Transverse colon (tissue), 4 donors: ENCODE data around the gene AFP. TPM values are rescaled to one million over a fixed set of nuclear protein-coding genes. Genes with fewer than 3 reads are reported as not detected.

Source experiments
- DNase-seq: peaks from one replicate; pipeline ENCODE4 v3.0.0-alpha.2; 2019
- H3K27ac ChIP-seq, 4 donors: fragments of 200-600 bp; sonication (generic); 2 replicates each; pipeline ENCODE4 v1.5.1; 2016 to 2018; ENCODE audit warnings: inconsistent platforms in 4 of 4
- H3K27me3 ChIP-seq: fragments of 200-600 bp; sonication (generic); 2 replicates; pipeline ENCODE4 v1.5.1; 2017; ENCODE audit warnings: inconsistent platforms
- H3K36me3 ChIP-seq, 4 donors: fragments of 200-600 bp; sonication (generic); 2 replicates each; pipeline ENCODE4 v1.5.1; 2017 to 2019; ENCODE audit warnings: inconsistent platforms in 4 of 4
- H3K4me1 ChIP-seq, 4 donors: fragments of 200-600 bp; sonication (generic); 2 replicates each; pipeline ENCODE4 v1.5.1; 2017 to 2020; ENCODE audit warnings: inconsistent platforms in 4 of 4
- H3K4me3 ChIP-seq, 4 donors: fragments of 200-600 bp; sonication (generic); 1 replicate in 1 of 4; 2 replicates in 3 of 4; pipeline versions ENCODE4 v1.5.1 to v1.6.1; 2017 to 2019; ENCODE audit warnings: inconsistent platforms in 4 of 4
- H3K9me3 ChIP-seq, 2 donors: fragments of 200-600 bp; sonication (generic); 2 replicates each; pipeline ENCODE4 v1.5.1; 2017 to 2019; ENCODE audit warnings: inconsistent platforms in 2 of 2
- EP300 ChIP-seq: sonication (generic); formaldehyde crosslinking; IDR thresholded peaks from one replicate; pipeline ENCODE4 v1.6.1; 2017; ENCODE audit warnings: antibody characterized with exemption, low read depth
- POLR2A ChIP-seq: fragments of 450-650 bp; IDR thresholded peaks from one replicate; pipeline ENCODE4 v1.6.1; 2016; ENCODE audit warnings: antibody characterized with exemption, mild to moderate bottlenecking, moderate library complexity
- POLR2AphosphoS5 ChIP-seq, 3 donors: sonication (generic); formaldehyde crosslinking; IDR thresholded peaks; one replicate each; pipeline ENCODE4 v1.6.1; 2016; ENCODE audit warnings: antibody characterized with exemption in 3 of 3
- WGBS, 2 donors: methylation state at CpG; one replicate each; pipeline ENCODE4 v1.1.5; 2018; ENCODE audit warnings: low coverage in 1 of 2; 5-methylcytosine and 5-hydroxymethylcytosine counted together
- in situ Hi-C, 4 donors: fragments of 200-750 bp; cut with MboI; loops; one replicate each; pipeline versions ENCODE4 v1.15.0 to v1.15.1; 2017; ENCODE audit warnings: low sequenced_read_pairs in 3 of 4, low pct_ligation_motif_present in 1 of 4, low pct_unique_long_range_greater_than_20kb in 1 of 4
- intact Hi-C: fragments of 100-400 bp; cut with DNase I; formaldehyde crosslinking; loops from one replicate; pipeline ENCODE4 v1.15.1; 2023; ENCODE audit warnings: low total_unique reads
- total RNA-seq, 4 donors: library from RNA; depleted of rRNA; stranded (reverse); fragments of >200 nt; gene quantifications; one replicate each; pipeline ENCODE4 v1.1.0, GENCODE V29; 2016
- TF ChIP-seq, protein P1 (sequence below), 5 experiments: fragments of 200-600 bp in 3 of 5; fragments of 450-650 bp in 2 of 5; sonication (generic) in 3 of 5; IDR thresholded peaks; 1 replicate in 2 of 5; 2 replicates in 3 of 5; pipeline ENCODE4 v1.5.1; 2016 to 2017; ENCODE audit warnings: antibody characterized with exemption in 5 of 5, inconsistent platforms in 3 of 5, mild to moderate bottlenecking in 2 of 5, moderate library complexity in 1 of 5

AFP gene
- total RNA-seq, 4 donors from 2014 or later, result not detected

DNA sequence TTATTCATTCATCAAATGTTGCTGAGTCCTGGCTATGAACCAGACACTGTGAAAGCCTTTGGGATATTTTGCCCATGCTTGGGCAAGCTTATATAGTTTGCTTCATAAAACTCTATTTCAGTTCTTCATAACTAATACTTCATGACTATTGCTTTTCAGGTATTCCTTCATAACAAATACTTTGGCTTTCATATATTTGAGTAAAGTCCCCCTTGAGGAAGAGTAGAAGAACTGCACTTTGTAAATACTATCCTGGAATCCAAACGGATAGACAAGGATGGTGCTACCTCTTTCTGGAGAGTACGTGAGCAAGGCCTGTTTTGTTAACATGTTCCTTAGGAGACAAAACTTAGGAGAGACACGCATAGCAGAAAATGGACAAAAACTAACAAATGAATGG, 1.7 kb upstream of the AFP start:
- Histone ChIP-seq H3K27ac (no peak overlapping the region), H3K27me3 (no peaks in the 10 kb centered on the region), H3K36me3 (no peaks in the 10 kb centered on the region), H3K4me1 (peaks cover 0 to 7% (median 0%) of the 10 kb centered on the region in 4 donors), H3K9me3 (no peaks in the 10 kb centered on the region), H3K4me3 (no peak overlapping the region)
- intact Hi-C loops (no loop called here), in situ Hi-C loops (no loop called here)
- 56 to 60% methylated on average over 3 of the region's 3 CpGs for WGBS, 2 donors
- TF ChIP-seq POLR2A (no peak), POLR2AphosphoS5 (IDR thresholded peaks at IDR 0.05) (no peak)
- TF ChIP-seq, protein P1, sequence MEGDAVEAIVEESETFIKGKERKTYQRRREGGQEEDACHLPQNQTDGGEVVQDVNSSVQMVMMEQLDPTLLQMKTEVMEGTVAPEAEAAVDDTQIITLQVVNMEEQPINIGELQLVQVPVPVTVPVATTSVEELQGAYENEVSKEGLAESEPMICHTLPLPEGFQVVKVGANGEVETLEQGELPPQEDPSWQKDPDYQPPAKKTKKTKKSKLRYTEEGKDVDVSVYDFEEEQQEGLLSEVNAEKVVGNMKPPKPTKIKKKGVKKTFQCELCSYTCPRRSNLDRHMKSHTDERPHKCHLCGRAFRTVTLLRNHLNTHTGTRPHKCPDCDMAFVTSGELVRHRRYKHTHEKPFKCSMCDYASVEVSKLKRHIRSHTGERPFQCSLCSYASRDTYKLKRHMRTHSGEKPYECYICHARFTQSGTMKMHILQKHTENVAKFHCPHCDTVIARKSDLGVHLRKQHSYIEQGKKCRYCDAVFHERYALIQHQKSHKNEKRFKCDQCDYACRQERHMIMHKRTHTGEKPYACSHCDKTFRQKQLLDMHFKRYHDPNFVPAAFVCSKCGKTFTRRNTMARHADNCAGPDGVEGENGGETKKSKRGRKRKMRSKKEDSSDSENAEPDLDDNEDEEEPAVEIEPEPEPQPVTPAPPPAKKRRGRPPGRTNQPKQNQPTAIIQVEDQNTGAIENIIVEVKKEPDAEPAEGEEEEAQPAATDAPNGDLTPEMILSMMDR (IDR thresholded peaks at IDR 0.05), result peak in 3 of 5 experiments; percentile 26 to 41 (median 35)
- no peak for DNase-seq

DNA sequence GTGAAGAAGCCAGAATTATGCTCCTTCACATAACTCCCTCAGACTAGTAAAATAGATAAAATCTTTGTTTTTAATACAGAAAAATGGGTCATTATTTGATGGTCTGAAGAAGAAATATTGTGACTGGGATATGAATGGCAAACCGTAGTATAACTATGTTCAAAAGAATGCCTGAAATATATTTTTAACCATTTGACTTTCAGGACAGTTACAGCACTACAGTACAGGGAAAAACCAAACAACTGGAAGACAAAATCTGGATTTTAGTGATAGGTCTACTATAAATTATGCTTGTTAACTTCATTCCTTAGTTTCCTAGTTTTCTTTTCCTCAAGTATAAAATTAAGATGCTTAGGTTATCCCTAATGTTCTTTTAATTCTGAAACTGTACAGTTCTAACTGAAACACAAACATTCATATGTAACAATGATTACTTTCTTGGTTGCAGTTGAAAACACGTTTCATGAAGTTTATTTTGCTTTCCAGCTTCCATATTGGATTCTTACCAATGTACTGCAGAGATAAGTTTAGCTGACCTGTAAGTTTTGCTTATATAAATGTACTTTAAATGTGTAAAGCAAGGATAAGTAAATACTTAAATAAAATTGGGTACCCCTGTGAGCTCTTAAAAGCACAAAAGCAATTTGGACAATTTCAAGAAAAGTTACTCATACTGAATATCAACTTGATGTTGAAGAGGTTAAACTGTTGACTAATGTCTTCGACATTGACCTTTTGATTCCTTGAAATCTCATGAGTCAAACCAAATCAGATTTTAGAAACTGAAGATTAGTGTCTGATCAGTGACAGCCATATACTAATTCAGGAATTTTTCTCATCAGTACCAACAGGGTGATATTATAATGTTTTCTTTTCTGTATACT, 895 bp downstream of the AFP start:
- in situ Hi-C loops (no loop called here), intact Hi-C loops (no loop called here)
- H3K27ac ChIP-seq, result no peak overlapping the region
- TF ChIP-seq POLR2A, result no peak
- TF ChIP-seq, protein P1 (IDR thresholded peaks at IDR 0.05), result no peak
- TF ChIP-seq POLR2AphosphoS5 (IDR thresholded peaks at IDR 0.05), result no peak
- TF ChIP-seq EP300, result no peak
- WGBS, 2 donors, result 67 to 68% methylated on average over 3 of the region's 3 CpGs
- peaks cover 0 to 7% (median 0%) of the 10 kb centered on the region in 4 donors for H3K4me1 ChIP-seq
- H3K4me3 ChIP-seq, result no peak overlapping the region
- no peaks in the 10 kb centered on the region for H3K36me3 ChIP-seq
- no peaks in the 10 kb centered on the region for H3K27me3 ChIP-seq
- DNase-seq, result no peak
- H3K9me3 ChIP-seq, result no peaks in the 10 kb centered on the region

DNA sequence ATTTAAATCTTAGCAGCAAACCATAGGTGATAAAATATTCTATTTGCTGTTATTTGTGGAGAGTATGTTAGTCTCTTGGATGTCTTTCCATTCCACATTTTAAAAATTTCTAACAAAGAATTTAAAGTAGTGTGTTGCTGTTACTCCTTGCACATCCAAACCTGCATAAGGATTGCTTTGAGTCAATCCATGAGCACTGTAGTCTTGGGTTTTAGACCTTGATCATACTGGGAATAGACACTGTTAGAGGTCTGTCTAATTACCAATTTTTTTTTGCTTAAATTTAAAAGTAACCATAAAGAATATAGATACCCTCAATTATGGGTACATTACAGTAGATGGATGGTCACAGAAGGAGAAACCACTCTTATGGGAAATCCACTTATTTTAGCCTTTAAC, 1.5 kb downstream of the AFP start:
- in situ Hi-C loops, result no loop called here
- Histone ChIP-seq H3K27ac (no peak overlapping the region), H3K4me1 (peaks cover 0 to under 1% (median 0%) of the 10 kb centered on the region in 4 donors), H3K27me3 (no peaks in the 10 kb centered on the region), H3K9me3 (no peaks in the 10 kb centered on the region), H3K36me3 (no peaks in the 10 kb centered on the region), H3K4me3 (no peak overlapping the region)
- intact Hi-C loops, result no loop called here
- TF ChIP-seq, protein P1 (IDR thresholded peaks at IDR 0.05), result no peak
- TF ChIP-seq POLR2AphosphoS5 (IDR thresholded peaks at IDR 0.05) (no peak), EP300 (no peak), POLR2A (no peak)
- no peak for DNase-seq

DNA sequence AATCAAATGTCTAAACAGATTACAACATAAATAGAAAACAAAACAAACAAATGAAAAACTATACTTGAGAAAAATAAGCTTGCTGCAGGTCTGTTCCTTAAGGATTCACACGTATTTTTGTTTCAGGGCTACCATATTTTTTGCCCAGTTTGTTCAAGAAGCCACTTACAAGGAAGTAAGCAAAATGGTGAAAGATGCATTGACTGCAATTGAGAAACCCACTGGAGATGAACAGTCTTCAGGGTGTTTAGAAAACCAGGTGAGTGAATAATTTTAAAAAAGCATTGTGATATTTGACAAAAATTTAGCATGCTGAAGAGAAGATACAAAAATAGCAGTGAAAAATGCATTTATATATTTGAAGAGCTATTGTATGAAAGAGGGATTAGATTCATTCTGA, 2.0 kb downstream of the AFP start:
- H3K4me3 ChIP-seq, result no peak overlapping the region
- no peak for DNase-seq
- no peaks in the 10 kb centered on the region for H3K36me3 ChIP-seq
- no peaks in the 10 kb centered on the region for H3K4me1 ChIP-seq
- H3K9me3 ChIP-seq, result no peaks in the 10 kb centered on the region
- no peaks in the 10 kb centered on the region for H3K27me3 ChIP-seq
- in situ Hi-C loops (no loop called here), intact Hi-C loops (no loop called here)
- TF ChIP-seq, protein P1 (IDR thresholded peaks at IDR 0.05), result no peak
- TF ChIP-seq EP300 (no peak), POLR2A (no peak), POLR2AphosphoS5 (IDR thresholded peaks at IDR 0.05) (no peak)
- H3K27ac ChIP-seq, result no peak overlapping the region
- WGBS, 2 donors, result 73 to 74% methylated on average over 1 of the region's 1 CpG
